ENCODE results near the gene PRDX2. TPM values are rescaled to one million over a fixed set of nuclear protein-coding genes. Genes with fewer than 3 reads are reported as not detected.
"Not testable (repeated sequence)": the region's sequence is repeated elsewhere in the genome, so short reads cannot be mapped to it uniquely, and the experiment has no call there.

Gene PRDX2
- total and polyA plus RNA-seq, 3 experiments from 2014 or later, result 183 to 257 (median 184) TPM

DNA sequence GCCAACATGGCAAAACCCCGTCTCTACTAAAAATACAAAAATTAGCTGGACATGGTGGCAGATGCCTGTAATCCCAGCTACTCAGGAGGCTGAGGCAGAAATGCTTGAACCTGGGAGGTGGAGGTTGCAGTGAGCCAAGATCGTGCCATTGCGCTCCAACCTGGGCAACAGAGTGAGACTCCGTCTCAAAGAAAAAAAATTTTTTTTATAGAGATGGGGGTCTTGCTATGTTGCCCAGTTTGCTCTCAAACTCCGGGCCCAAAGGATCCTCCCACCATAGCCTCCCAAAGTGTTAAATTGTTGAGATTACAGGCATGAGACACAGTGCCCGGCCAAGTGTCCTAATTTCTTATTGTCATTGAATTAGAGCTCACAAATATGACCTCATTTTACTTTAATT lies 15.6 kb upstream of the PRDX2 start:
- H3K9me3 Mint-ChIP-seq; H3K27me3 Mint-ChIP-seq; DNase-seq; H3K4me1 ChIP-seq (ENCODE audit: insufficient read depth, low read length); POLR2A ChIA-PET; H3K4me3 ChIP-seq (ENCODE audit: low read length); H3K27ac Mint-ChIP-seq; H3K27ac ChIP-seq (ENCODE audit: low read depth, low read length); H3K9me3 ChIP-seq (ENCODE audit: low read length); H3K4me3 Mint-ChIP-seq; H3K4me1 Mint-ChIP-seq; H3K27me3 ChIP-seq (ENCODE audit: insufficient read depth, low read length, poor library complexity, severe bottlenecking); H3K36me3 ChIP-seq (ENCODE audit: insufficient read depth, low read length): not testable (repeated sequence)
- CTCF ChIA-PET, result interaction anchor here (0.7 kb wide), 1 partner anchor 97 kb away, joined by 3 read pairs; no protein-coding TSS in a partner anchor
- peaks cover 0 to 20% (median 8%) of the 10 kb centered on the region in 3 donors for H3K36me3 Mint-ChIP-seq

GRCh38 chr19:12815088-12815487 lies 13.5 kb upstream of the PRDX2 start:
- ChIA-PET POLR2A (no interaction called here), CTCF (interaction anchor here (0.8 kb wide), 1 partner anchor 49 kb away, joined by 3 read pairs; no protein-coding TSS in a partner anchor)
- Mint-ChIP-seq H3K36me3 (peaks cover 0 to 25% (median 6%) of the 10 kb centered on the region in 3 donors), H3K27ac (no peak overlapping the region), H3K4me3 (no peak overlapping the region), H3K4me1 (no peaks in the 10 kb centered on the region), H3K27me3 (no peaks in the 10 kb centered on the region), H3K9me3 (no peaks in the 10 kb centered on the region)
- no peaks in the 10 kb centered on the region for H3K27me3 ChIP-seq (ENCODE audit: insufficient read depth, low read length, poor library complexity, severe bottlenecking)
- no peak overlapping the region for H3K4me3 ChIP-seq (ENCODE audit: low read length)
- no peaks in the 10 kb centered on the region for H3K36me3 ChIP-seq (ENCODE audit: insufficient read depth, low read length)
- no peaks in the 10 kb centered on the region for H3K4me1 ChIP-seq (ENCODE audit: insufficient read depth, low read length)
- no peak overlapping the region for H3K27ac ChIP-seq (ENCODE audit: low read depth, low read length)
- no peak for DNase-seq
- H3K9me3 ChIP-seq (ENCODE audit: low read length), result no peaks in the 10 kb centered on the region

DNA sequence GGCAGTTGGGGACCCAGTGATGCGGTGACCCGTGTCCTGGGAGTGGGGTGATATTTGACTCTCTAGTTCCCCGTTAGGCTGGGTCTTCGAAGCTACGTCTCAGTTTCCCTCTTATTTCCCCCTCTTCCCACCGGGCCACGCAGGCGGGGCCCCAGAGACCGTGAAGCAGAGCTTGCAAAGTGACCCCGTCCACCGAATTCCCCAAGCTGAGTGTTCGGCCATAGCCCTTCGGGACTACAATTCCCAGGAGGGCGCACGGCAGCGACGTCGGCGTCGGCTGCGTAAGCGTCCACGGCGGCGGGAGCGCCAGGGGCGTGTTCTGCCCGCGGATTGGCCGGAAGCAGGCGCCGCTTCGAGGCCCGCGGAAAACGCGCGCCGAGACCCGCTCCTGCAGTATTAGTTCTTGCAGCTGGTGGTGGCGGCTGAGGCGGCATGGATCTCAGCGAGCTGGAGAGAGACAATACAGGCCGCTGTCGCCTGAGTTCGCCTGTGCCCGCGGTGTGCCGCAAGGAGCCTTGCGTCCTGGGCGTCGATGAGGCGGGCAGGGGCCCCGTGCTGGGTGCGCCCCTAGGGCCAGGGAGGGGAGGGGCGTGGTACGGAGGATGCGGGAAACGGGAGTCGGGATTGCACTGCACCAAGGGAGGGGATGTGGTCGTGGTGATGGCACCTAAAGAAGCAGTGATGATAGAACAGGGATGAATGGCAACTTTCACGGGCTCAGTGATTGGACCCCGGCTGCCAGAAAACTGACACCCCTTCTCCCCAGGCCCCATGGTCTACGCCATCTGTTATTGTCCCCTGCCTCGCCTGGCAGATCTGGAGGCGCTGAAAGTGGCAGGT lies 4.9 kb upstream of the PRDX2 start, which contains the start of gene RNASEH2A:
TSS of gene RNASEH2A (plus strand) at position 343 of the 840 bp plus-strand sequence. CDS start at position 433, 90 bp downstream.
- peaks cover 0 to 4% of the 10 kb centered on the region in 2 donors for H3K27me3 Mint-ChIP-seq
- ChIA-PET CTCF (interaction anchor here (0.5 to 3.1 kb wide), 9 partner anchors 11 to 162 kb away, joined by 3 to 18 read pairs (median 4); no protein-coding TSS in a partner anchor), POLR2A (interaction anchor here (0.5 to 1.7 kb wide), 7 partner anchors 11 to 383 kb away, joined by 3 to 21 read pairs (median 6); partner anchors contain the start of gene JUNB)
- no peaks in the 10 kb centered on the region for H3K9me3 Mint-ChIP-seq
- peak within 1 kb of the TSS; percentile 66 to 94 (median 88) for H3K27ac Mint-ChIP-seq
- H3K9me3 ChIP-seq (ENCODE audit: low read length), result no peaks in the 10 kb centered on the region
- peaks cover 0 to 20% (median 3%) of the 10 kb centered on the region in 3 donors for H3K36me3 Mint-ChIP-seq
- peaks cover 20% of the 10 kb centered on the region for H3K4me1 ChIP-seq (ENCODE audit: insufficient read depth, low read length)
- H3K4me3 Mint-ChIP-seq, result peak within 1 kb of the TSS; percentile 89 to 95 (median 92)
- H3K27ac ChIP-seq (ENCODE audit: low read depth, low read length), result peak within 1 kb of the TSS; percentile 75
- H3K4me3 ChIP-seq (ENCODE audit: low read length), result peak within 1 kb of the TSS; percentile 59
- DNase-seq, result peak; percentile 79 to 88 (median 81)
- no peaks in the 10 kb centered on the region for H3K27me3 ChIP-seq (ENCODE audit: insufficient read depth, low read length, poor library complexity, severe bottlenecking)
- H3K36me3 ChIP-seq (ENCODE audit: insufficient read depth, low read length), result no peaks in the 10 kb centered on the region
- peaks cover 18 to 25% (median 21%) of the 10 kb centered on the region in 3 donors for H3K4me1 Mint-ChIP-seq

DNA sequence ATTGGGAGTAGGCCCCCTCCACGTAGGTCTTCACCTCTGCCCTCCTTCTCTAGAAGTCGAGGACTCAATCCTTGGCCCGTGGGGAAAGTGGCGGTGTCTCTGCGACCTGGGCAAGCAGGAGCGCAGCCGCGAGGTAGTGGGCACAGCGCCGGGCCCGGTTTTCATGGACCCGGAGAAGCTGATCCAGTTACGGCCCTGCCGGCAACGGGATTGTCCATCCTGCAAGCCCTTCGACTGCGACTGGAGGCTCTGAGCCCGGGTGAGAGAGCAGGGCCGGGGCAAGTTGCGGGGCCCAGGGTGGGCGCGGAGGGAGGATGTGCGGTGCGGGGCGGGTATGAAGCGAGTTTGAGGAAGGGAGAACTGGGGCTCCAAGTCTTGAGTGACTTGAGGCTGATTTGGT lies 2.5 kb upstream of the PRDX2 start:
- H3K4me1 ChIP-seq (ENCODE audit: insufficient read depth, low read length), result peaks cover 30% of the 10 kb centered on the region
- Mint-ChIP-seq H3K27ac (peak overlapping the region in 1 of 8 donors; percentile 60), H3K36me3 (peaks cover 0 to 21% (median 3%) of the 10 kb centered on the region in 3 donors), H3K4me3 (peak overlapping the region in 2 of 7 donors; percentile 37 to 39), H3K27me3 (peaks cover 0 to 4% of the 10 kb centered on the region in 2 donors), H3K9me3 (no peaks in the 10 kb centered on the region), H3K4me1 (peaks cover 27 to 43% (median 32%) of the 10 kb centered on the region in 3 donors)
- CTCF ChIA-PET, result interaction anchor here (0.9 to 1.6 kb wide), 2 partner anchors 38 to 43 kb away, joined by 4 to 6 read pairs; no protein-coding TSS in a partner anchor
- no peaks in the 10 kb centered on the region for H3K9me3 ChIP-seq (ENCODE audit: low read length)
- H3K4me3 ChIP-seq (ENCODE audit: low read length), result no peak overlapping the region
- no peaks in the 10 kb centered on the region for H3K27me3 ChIP-seq (ENCODE audit: insufficient read depth, low read length, poor library complexity, severe bottlenecking)
- DNase-seq, result no peak
- H3K27ac ChIP-seq (ENCODE audit: low read depth, low read length), result no peak overlapping the region
- POLR2A ChIA-PET, result no interaction called here
- H3K36me3 ChIP-seq (ENCODE audit: insufficient read depth, low read length), result peaks cover 8% of the 10 kb centered on the region

DNA sequence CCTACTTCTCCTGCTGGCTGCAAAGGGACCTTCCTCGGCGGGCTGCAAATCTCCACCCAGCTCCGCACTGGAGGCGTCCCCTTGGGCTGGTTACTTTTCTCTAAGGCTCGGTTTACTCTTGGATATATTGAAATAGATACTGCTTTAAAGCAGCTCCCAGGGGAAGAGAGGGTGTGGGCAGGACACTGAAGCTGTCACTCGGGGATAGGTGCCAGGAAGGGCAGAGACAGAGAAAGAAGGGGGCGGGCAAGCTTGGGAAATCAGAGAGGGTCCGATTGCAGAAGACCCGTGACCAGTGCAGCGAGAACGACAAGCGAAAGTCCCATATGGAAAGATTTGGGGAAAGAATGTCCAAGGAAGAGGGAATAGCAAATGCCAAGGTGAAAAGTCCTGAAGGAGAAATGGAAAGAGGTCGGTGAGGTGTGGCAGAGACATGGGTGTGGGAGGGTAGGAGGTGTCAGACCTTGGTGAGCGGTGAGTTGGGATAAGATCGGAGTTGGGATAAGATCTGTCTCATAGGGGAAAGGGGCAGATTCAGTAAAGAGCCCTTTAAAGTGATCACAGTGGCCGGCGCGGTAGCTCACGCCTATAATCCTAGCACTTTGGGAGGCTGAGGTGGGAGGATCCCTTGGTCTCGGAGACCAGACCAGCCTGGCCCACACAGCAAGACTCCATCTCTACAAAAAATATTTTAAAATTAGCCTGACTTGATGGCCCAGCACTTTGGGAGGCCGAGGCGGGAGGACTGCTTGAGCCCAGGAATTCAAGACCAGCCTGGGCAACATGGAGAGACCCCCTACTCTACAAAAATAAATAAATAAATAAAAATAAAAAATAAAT lies 887 bp upstream of the PRDX2 start:
- H3K4me1 Mint-ChIP-seq, result peaks cover 27 to 43% (median 32%) of the 10 kb centered on the region in 3 donors

GRCh38 chr19:12800923-12801465 lies 606 bp downstream of the PRDX2 start:
- POLR2A ChIA-PET, result interaction anchor here (0.9 to 1.2 kb wide), 2 partner anchors 8 to 10 kb away, joined by 3 to 5 read pairs; partner anchors contain the start of gene JUNB
- peaks cover 22 to 37% (median 28%) of the 10 kb centered on the region in 3 donors for H3K4me1 Mint-ChIP-seq
- DNase-seq, result no peak

More for the DNA sequence above, 887 bp upstream of the PRDX2 start:
- CTCF ChIA-PET, result interaction anchor here (0.6 to 13.7 kb wide), 6 partner anchors 26 to 398 kb away, joined by 3 to 483 read pairs (median 4); partner anchors contain the start of genes GET3 and HOOK2
- Histone ChIP-seq H3K4me1 (ENCODE audit: insufficient read depth, low read length) (peaks cover 30% of the 10 kb centered on the region), H3K9me3 (ENCODE audit: low read length) (no peaks in the 10 kb centered on the region), H3K36me3 (ENCODE audit: insufficient read depth, low read length) (peaks cover 8% of the 10 kb centered on the region), H3K4me3 (ENCODE audit: low read length) (peak overlapping the region; percentile 95), H3K27ac (ENCODE audit: low read depth, low read length) (no peak overlapping the region), H3K27me3 (ENCODE audit: insufficient read depth, low read length, poor library complexity, severe bottlenecking) (no peaks in the 10 kb centered on the region)
- Mint-ChIP-seq H3K27me3 (peaks cover 0 to 2% of the 10 kb centered on the region in 2 donors), H3K4me3 (peak overlapping the region; percentile 78 to 93 (median 86)), H3K27ac (peak overlapping the region in 6 of 8 donors; percentile 14 to 73 (median 55)), H3K9me3 (no peaks in the 10 kb centered on the region), H3K36me3 (peaks cover 0 to 17% (median 2%) of the 10 kb centered on the region in 3 donors)
- POLR2A ChIA-PET, result interaction anchor here (0.8 to 1.2 kb wide), 2 partner anchors 10 to 20 kb away, joined by 3 to 8 read pairs; no protein-coding TSS in a partner anchor
- DNase-seq, result no peak

DNA sequence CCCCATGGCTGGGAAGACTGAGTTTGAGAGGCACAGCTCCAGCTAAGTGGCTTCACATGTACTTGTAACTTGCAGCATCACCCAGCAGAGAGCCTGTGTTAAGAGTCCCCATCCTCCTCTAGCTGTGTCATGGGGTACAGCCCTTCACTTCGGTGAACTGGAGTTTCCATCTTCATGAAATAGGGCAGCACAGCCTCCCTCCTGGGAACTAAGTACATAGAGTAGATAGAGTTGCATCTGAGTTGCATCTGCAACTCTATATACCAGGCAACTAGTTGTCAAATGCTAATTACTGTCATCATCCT lies 1.2 kb downstream of the PRDX2 start:
- no peak for DNase-seq
- Histone ChIP-seq H3K4me1 (ENCODE audit: insufficient read depth, low read length) (peaks cover 32% of the 10 kb centered on the region), H3K27me3 (ENCODE audit: insufficient read depth, low read length, poor library complexity, severe bottlenecking) (no peaks in the 10 kb centered on the region), H3K4me3 (ENCODE audit: low read length) (peak overlapping the region; percentile 95), H3K9me3 (ENCODE audit: low read length) (no peaks in the 10 kb centered on the region), H3K36me3 (ENCODE audit: insufficient read depth, low read length) (peaks cover 8% of the 10 kb centered on the region), H3K27ac (ENCODE audit: low read depth, low read length) (peak overlapping the region; percentile 73)
- peak overlapping the region in 2 of 8 donors; percentile 22 to 70 for H3K27ac Mint-ChIP-seq
- H3K4me1 Mint-ChIP-seq, result peaks cover 25 to 39% (median 32%) of the 10 kb centered on the region in 3 donors
- H3K9me3 Mint-ChIP-seq, result no peaks in the 10 kb centered on the region
- peak overlapping the region; percentile 82 to 93 (median 86) for H3K4me3 Mint-ChIP-seq
- peaks cover 0 to 4% of the 10 kb centered on the region in 2 donors for H3K27me3 Mint-ChIP-seq
- H3K36me3 Mint-ChIP-seq, result peaks cover 0 to 17% (median 4%) of the 10 kb centered on the region in 3 donors
- POLR2A ChIA-PET, result interaction anchor here (0.6 to 1.2 kb wide), 3 partner anchors 8 to 242 kb away, joined by 3 to 5 read pairs (median 4); partner anchors contain the start of gene JUNB
- CTCF ChIA-PET, result interaction anchor here (2.8 to 13.7 kb wide), 3 partner anchors 24 to 47 kb away, joined by 18 to 483 read pairs (median 326); partner anchors contain the start of gene HOOK2

More at GRCh38 chr19:12800923-12801465, 606 bp downstream of the PRDX2 start:
- no peaks in the 10 kb centered on the region for H3K27me3 ChIP-seq (ENCODE audit: insufficient read depth, low read length, poor library complexity, severe bottlenecking)
- CTCF ChIA-PET, result interaction anchor here (2.8 to 13.7 kb wide), 3 partner anchors 24 to 46 kb away, joined by 18 to 483 read pairs (median 326); partner anchors contain the start of gene HOOK2
- no peaks in the 10 kb centered on the region for H3K9me3 ChIP-seq (ENCODE audit: low read length)
- peak overlapping the region; percentile 95 for H3K4me3 ChIP-seq (ENCODE audit: low read length)
- H3K4me3 Mint-ChIP-seq, result peak overlapping the region; percentile 82 to 93 (median 86)
- H3K27ac Mint-ChIP-seq, result peak overlapping the region in 7 of 8 donors; percentile 24 to 82 (median 70)
- peaks cover 8% of the 10 kb centered on the region for H3K36me3 ChIP-seq (ENCODE audit: insufficient read depth, low read length)
- peaks cover 29% of the 10 kb centered on the region for H3K4me1 ChIP-seq (ENCODE audit: insufficient read depth, low read length)
- peaks cover 0 to 4% of the 10 kb centered on the region in 2 donors for H3K27me3 Mint-ChIP-seq
- peaks cover 0 to 17% (median 4%) of the 10 kb centered on the region in 3 donors for H3K36me3 Mint-ChIP-seq
- H3K27ac ChIP-seq (ENCODE audit: low read depth, low read length), result peak overlapping the region; percentile 73
- no peaks in the 10 kb centered on the region for H3K9me3 Mint-ChIP-seq

Measured in CD8-positive, alpha-beta memory T cell (primary cell).